ENCODE results near the gene ZBTB24. TPM values are rescaled to one million over a fixed set of nuclear protein-coding genes. Genes with fewer than 3 reads are reported as not detected.

Gene ZBTB24
- total RNA-seq, 2 donors from 2014 or later, result 9.2 to 9.8 TPM

GRCh38 chr6:109460161-109460829 lies 22.7 kb downstream of the ZBTB24 start:
- H3K9ac ChIP-seq (ENCODE audit: extremely low read depth, low read length, poor library complexity, severe bottlenecking), result no peak overlapping the region
- TF ChIP-seq CTCF (conservative IDR thresholded peaks at IDR 0.05), result no peak
- H3K36me3 ChIP-seq (ENCODE audit: control insufficient read depth, insufficient read depth, low read length), result peaks cover 26% of the 10 kb centered on the region
- H3K27me3 ChIP-seq (ENCODE audit: control insufficient read depth, insufficient read depth, low read length, poor library complexity, severe bottlenecking), result peaks cover 23% of the 10 kb centered on the region
- H3K27ac ChIP-seq (ENCODE audit: low read depth, low read length), result no peak overlapping the region
- H3K4me1 ChIP-seq (ENCODE audit: control insufficient read depth, insufficient read depth, low read length), result peaks cover 9% of the 10 kb centered on the region
- no peak overlapping the region for H3K4me3 Mint-ChIP-seq
- H3K4me3 ChIP-seq (ENCODE audit: low read length), result no peak overlapping the region
- peaks cover 2% of the 10 kb centered on the region for H3K9me3 Mint-ChIP-seq
- peaks cover 33% of the 10 kb centered on the region for H3K4me1 Mint-ChIP-seq
- H3K27ac Mint-ChIP-seq, result no peak overlapping the region
- DNase-seq, result no peak
- H3K9me3 ChIP-seq (ENCODE audit: control insufficient read depth, low read length), result peaks cover 4% of the 10 kb centered on the region
- H3K36me3 Mint-ChIP-seq (ENCODE audit: low read depth), result peaks cover 38% of the 10 kb centered on the region
- WGBS, 2 experiments (ENCODE audit: insufficient coverage in 1 of 2, insufficient read length in 1 of 2), result 81 to 100% methylated on average over 1 to 2 of the region's 3 CpGs
- peaks cover 33% of the 10 kb centered on the region for H3K27me3 Mint-ChIP-seq (ENCODE audit: insufficient read depth)

GRCh38 chr6:109458774-109459531 lies 24.1 kb downstream of the ZBTB24 start:
- H3K4me1 ChIP-seq (ENCODE audit: control insufficient read depth, insufficient read depth, low read length), result peaks cover 9% of the 10 kb centered on the region
- WGBS, 2 experiments (ENCODE audit: insufficient coverage in 1 of 2, insufficient read length in 1 of 2), result 74 to 88% methylated on average over 1 to 5 of the region's 5 CpGs
- Mint-ChIP-seq H3K36me3 (ENCODE audit: low read depth) (peaks cover 26% of the 10 kb centered on the region), H3K27me3 (ENCODE audit: insufficient read depth) (peaks cover 45% of the 10 kb centered on the region), H3K27ac (no peak overlapping the region), H3K4me1 (peaks cover 33% of the 10 kb centered on the region), H3K9me3 (peaks cover 2% of the 10 kb centered on the region), H3K4me3 (no peak overlapping the region)
- no peak overlapping the region for H3K27ac ChIP-seq (ENCODE audit: low read depth, low read length)
- no peak for TF ChIP-seq CTCF (conservative IDR thresholded peaks at IDR 0.05)
- no peak overlapping the region for H3K9ac ChIP-seq (ENCODE audit: extremely low read depth, low read length, poor library complexity, severe bottlenecking)
- DNase-seq, result peak; percentile 58
- H3K4me3 ChIP-seq (ENCODE audit: low read length), result no peak overlapping the region
- H3K27me3 ChIP-seq (ENCODE audit: control insufficient read depth, insufficient read depth, low read length, poor library complexity, severe bottlenecking), result peaks cover 30% of the 10 kb centered on the region
- H3K36me3 ChIP-seq (ENCODE audit: control insufficient read depth, insufficient read depth, low read length), result peaks cover 13% of the 10 kb centered on the region
- H3K9me3 ChIP-seq (ENCODE audit: control insufficient read depth, low read length), result peaks cover 4% of the 10 kb centered on the region

- TF ChIP-seq CTCF (conservative IDR thresholded peaks at IDR 0.05), result no peak
- Mint-ChIP-seq H3K4me3 (no peak overlapping the region), H3K9me3 (peaks cover 2% of the 10 kb centered on the region), H3K4me1 (peaks cover 33% of the 10 kb centered on the region), H3K27me3 (ENCODE audit: insufficient read depth) (peaks cover 49% of the 10 kb centered on the region), H3K36me3 (ENCODE audit: low read depth) (peaks cover 18% of the 10 kb centered on the region), H3K27ac (no peak overlapping the region)
- Histone ChIP-seq H3K36me3 (ENCODE audit: control insufficient read depth, insufficient read depth, low read length) (peaks cover 13% of the 10 kb centered on the region), H3K27ac (ENCODE audit: low read depth, low read length) (no peak overlapping the region), H3K9me3 (ENCODE audit: control insufficient read depth, low read length) (peaks cover 4% of the 10 kb centered on the region), H3K4me1 (ENCODE audit: control insufficient read depth, insufficient read depth, low read length) (peaks cover 9% of the 10 kb centered on the region), H3K4me3 (ENCODE audit: low read length) (no peak overlapping the region), H3K9ac (ENCODE audit: extremely low read depth, low read length, poor library complexity, severe bottlenecking) (no peak overlapping the region), H3K27me3 (ENCODE audit: control insufficient read depth, insufficient read depth, low read length, poor library complexity, severe bottlenecking) (peaks cover 32% of the 10 kb centered on the region)
- WGBS, 2 experiments (ENCODE audit: insufficient coverage in 1 of 2, insufficient read length in 1 of 2), result 88 to 96% methylated on average over 5 to 6 of the region's 6 CpGs
- no peak for DNase-seq
These were observed 25.4 kb downstream of the ZBTB24 start for GRCh38 chr6:109457562-109457996.

All from endodermal cell (in vitro differentiated cells).